Peyer's patch (tissue), 4 donors: Measurements from ENCODE around the gene GRIK4. TPM values are rescaled to one million over a fixed set of nuclear protein-coding genes. Genes with fewer than 3 reads are reported as not detected.
A peak's percentile ranks its signal among the peaks of the same experiment; 100 is the strongest.
"Not testable (repeated sequence)": the region's sequence is repeated elsewhere in the genome, so short reads cannot be mapped to it uniquely, and the experiment has no call there.

ENCODE experiments used
- DNase-seq, 3 donors: peaks; one replicate each; pipeline ENCODE4 v3.0.0-alpha.2; 2017 to 2019
- H3K27ac ChIP-seq, 4 donors: fragments of 200-600 bp; sonication (generic); one replicate each; pipeline ENCODE4 v1.5.1; 2016 to 2019
- H3K27me3 ChIP-seq, 2 donors: fragments of 200-600 bp; sonication (generic); one replicate each; pipeline ENCODE4 v1.5.1; 2019
- H3K36me3 ChIP-seq, 3 donors: fragments of 200-600 bp; sonication (generic); one replicate each; pipeline ENCODE4 v1.5.1; 2016 to 2019
- H3K4me1 ChIP-seq, 4 donors: fragments of 200-600 bp; sonication (generic); one replicate each; pipeline ENCODE4 v1.5.1; 2016 to 2019
- H3K4me3 ChIP-seq, 4 donors: fragments of 200-600 bp; sonication (generic); 1 replicate in 3 of 4; 2 replicates in 1 of 4; pipeline ENCODE4 v1.5.1; 2016 to 2019; ENCODE audit warnings: mild to moderate bottlenecking in 1 of 4
- H3K9me3 ChIP-seq, 4 donors: fragments of 200-600 bp; sonication (generic); one replicate each; pipeline ENCODE4 v1.5.1; 2016 to 2019; ENCODE audit warnings: mild to moderate bottlenecking in 1 of 4
- POLR2A ChIP-seq, 2 donors: fragments of 450-650 bp; IDR thresholded peaks; one replicate each; pipeline ENCODE4 v1.5.1; 2017; ENCODE audit warnings: antibody characterized with exemption in 2 of 2, mild to moderate bottlenecking in 2 of 2, moderate library complexity in 2 of 2
- total RNA-seq, 4 donors: library from RNA; depleted of rRNA; stranded (reverse); fragments of >200 nt; gene quantifications; one replicate each; pipeline ENCODE4 v1.1.0, GENCODE V29; 2016
- TF ChIP-seq, protein P1 (sequence below), 6 experiments: fragments of 450-650 bp in 4 of 6; fragments of 200-600 bp in 2 of 6; sonication (generic) in 1 of 6; IDR thresholded peaks; one replicate each; pipeline ENCODE4 v1.5.1; 2017 to 2019; ENCODE audit warnings: antibody characterized with exemption in 6 of 6, mild to moderate bottlenecking in 3 of 6, moderate library complexity in 1 of 6

Gene GRIK4
- total RNA-seq, 4 donors from 2014 or later, result 0.40 to 2.5 TPM; not detected in 2

DNA sequence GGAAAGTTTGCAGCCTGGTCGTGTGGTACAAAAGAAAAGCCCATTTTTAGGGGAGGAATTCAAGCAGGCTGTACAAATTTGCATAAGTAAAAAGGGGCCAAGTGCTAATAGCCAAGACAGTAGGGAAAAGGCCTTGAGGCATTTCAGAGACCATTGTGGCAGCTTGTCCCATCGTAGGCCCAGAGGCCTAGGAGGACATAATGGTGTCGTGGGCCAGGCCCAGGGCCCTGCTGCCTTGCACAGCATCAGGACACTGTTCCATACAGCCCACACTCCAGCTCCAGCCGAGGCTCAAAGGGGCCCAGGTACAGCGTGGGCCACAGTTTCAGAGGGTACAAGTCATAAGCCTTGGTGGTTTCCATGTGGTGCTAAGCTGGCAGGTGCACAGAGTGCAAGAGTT lies 106.9 kb downstream of the GRIK4 start:
- DNase-seq, result no peak
- Histone ChIP-seq H3K27me3 (no peaks in the 10 kb centered on the region), H3K36me3 (no peaks in the 10 kb centered on the region), H3K27ac (no peak overlapping the region), H3K9me3 (no peaks in the 10 kb centered on the region), H3K4me3 (no peak overlapping the region), H3K4me1 (no peaks in the 10 kb centered on the region)
- TF ChIP-seq, protein P1, sequence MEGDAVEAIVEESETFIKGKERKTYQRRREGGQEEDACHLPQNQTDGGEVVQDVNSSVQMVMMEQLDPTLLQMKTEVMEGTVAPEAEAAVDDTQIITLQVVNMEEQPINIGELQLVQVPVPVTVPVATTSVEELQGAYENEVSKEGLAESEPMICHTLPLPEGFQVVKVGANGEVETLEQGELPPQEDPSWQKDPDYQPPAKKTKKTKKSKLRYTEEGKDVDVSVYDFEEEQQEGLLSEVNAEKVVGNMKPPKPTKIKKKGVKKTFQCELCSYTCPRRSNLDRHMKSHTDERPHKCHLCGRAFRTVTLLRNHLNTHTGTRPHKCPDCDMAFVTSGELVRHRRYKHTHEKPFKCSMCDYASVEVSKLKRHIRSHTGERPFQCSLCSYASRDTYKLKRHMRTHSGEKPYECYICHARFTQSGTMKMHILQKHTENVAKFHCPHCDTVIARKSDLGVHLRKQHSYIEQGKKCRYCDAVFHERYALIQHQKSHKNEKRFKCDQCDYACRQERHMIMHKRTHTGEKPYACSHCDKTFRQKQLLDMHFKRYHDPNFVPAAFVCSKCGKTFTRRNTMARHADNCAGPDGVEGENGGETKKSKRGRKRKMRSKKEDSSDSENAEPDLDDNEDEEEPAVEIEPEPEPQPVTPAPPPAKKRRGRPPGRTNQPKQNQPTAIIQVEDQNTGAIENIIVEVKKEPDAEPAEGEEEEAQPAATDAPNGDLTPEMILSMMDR (IDR thresholded peaks at IDR 0.05), result no peak
- TF ChIP-seq POLR2A (IDR thresholded peaks at IDR 0.05), result no peak

DNA sequence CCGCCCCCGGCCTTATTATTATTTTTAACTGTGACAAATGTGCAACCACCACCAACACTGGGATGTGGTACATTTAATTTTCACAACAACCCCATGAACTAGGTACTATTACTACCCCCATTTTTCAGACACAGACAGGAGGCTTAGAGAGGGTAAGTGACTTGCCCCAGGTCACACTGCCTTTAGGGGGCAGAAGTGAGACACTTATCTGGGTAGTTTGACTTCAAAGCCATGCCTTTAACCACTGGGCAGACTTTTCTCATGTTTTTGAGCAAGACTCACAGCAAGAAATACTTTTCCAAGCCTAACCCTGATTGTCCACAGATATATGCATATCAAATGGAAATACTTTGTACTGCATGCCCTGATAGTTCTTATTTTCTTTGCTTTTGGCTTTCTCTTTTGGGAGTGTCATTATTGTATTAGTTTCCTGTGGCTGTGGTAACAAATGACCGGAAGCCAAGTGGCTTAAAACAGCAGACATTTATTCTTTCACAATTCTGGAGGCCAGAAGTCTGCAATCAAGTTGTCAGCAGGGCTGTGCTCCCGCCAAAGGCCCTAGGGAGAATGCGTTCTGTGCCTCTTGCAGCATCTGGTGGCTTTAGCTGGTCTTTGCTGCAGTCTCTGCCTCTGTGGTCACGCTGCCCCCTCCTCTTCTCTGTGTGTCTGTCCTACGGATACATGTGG lies 110.8 kb downstream of the GRIK4 start:
- Histone ChIP-seq H3K27me3 (no peaks in the 10 kb centered on the region), H3K27ac (no peak overlapping the region), H3K4me1 (no peaks in the 10 kb centered on the region), H3K4me3 (no peak overlapping the region), H3K9me3 (no peaks in the 10 kb centered on the region), H3K36me3 (no peaks in the 10 kb centered on the region)
- TF ChIP-seq, protein P1 (IDR thresholded peaks at IDR 0.05), result peak in 2 of 6 experiments; percentile 1 to 19
- no peak for TF ChIP-seq POLR2A (IDR thresholded peaks at IDR 0.05)
- DNase-seq, result no peak

DNA sequence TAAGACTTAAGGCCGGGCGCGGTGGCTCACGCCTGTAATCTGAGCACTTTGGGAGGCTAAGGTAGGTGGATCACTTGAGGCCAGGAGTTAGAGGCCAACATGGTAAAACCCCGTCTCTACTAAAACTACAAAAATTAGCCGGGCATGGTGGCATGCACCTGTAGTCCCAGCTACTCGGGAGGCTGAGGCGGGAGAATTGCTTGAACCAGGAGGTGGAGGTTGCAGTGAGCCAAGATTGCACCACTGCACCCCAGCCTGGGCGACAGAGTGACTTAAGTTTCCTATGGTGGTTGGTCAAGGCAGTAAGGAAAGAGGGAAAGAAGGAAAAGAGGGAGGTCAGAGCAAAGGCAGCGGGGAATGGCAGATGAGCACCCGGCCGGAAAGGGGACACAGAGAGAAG lies 113.4 kb downstream of the GRIK4 start:
- H3K4me3 ChIP-seq, H3K27me3 ChIP-seq, H3K36me3 ChIP-seq, H3K4me1 ChIP-seq, H3K27ac ChIP-seq, DNase-seq, H3K9me3 ChIP-seq: not testable (repeated sequence)

DNA sequence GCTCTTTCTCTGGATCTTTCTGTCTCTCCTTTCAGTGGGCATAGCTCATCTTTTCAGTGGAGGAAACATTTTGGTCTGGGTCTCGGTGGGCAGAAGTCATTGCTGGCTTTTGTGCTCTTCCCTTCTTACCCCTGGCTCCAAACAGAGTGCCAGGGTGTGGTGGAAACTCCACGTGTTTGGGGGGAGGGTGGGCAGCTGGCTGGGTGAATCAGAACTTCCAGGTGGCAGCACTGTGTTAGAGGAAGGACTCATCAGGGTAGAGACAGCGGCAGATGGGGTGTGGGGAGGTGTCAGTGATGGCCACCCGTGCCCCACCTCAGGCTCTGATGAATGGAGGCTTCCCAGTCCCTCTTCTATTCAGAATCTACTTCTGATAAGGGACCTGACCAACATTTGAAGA lies 114.0 kb downstream of the GRIK4 start:
- no peaks in the 10 kb centered on the region for H3K27me3 ChIP-seq
- TF ChIP-seq POLR2A (IDR thresholded peaks at IDR 0.05), result no peak
- TF ChIP-seq, protein P1 (IDR thresholded peaks at IDR 0.05), result no peak
- no peak overlapping the region for H3K27ac ChIP-seq
- no peak overlapping the region for H3K4me3 ChIP-seq
- H3K9me3 ChIP-seq, result no peaks in the 10 kb centered on the region
- no peaks in the 10 kb centered on the region for H3K4me1 ChIP-seq
- H3K36me3 ChIP-seq, result no peaks in the 10 kb centered on the region
- no peak for DNase-seq

DNA sequence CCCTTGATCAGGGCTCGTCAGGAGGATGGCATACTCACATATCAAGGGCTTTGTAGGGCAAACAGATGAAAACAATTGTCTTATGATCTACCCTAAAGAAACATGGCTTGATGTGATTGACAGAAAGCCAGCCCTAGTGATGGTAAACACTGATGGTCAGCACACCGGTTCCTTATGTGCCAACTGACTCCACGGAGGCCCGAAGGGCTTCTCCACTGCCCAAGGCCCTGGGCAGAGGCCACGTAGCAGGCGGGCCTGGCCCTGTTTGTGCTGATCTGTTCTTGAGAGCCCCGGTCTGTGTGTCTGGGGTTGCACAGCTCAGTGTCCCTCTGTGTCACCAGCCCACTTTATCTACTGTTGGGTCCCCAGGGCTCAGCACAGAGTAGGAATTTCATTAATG lies 115.2 kb downstream of the GRIK4 start:
- Histone ChIP-seq H3K9me3 (no peaks in the 10 kb centered on the region), H3K27me3 (no peaks in the 10 kb centered on the region), H3K4me3 (no peak overlapping the region), H3K27ac (no peak overlapping the region), H3K4me1 (no peaks in the 10 kb centered on the region), H3K36me3 (no peaks in the 10 kb centered on the region)
- no peak for TF ChIP-seq POLR2A (IDR thresholded peaks at IDR 0.05)
- TF ChIP-seq, protein P1 (IDR thresholded peaks at IDR 0.05), result no peak
- no peak for DNase-seq

DNA sequence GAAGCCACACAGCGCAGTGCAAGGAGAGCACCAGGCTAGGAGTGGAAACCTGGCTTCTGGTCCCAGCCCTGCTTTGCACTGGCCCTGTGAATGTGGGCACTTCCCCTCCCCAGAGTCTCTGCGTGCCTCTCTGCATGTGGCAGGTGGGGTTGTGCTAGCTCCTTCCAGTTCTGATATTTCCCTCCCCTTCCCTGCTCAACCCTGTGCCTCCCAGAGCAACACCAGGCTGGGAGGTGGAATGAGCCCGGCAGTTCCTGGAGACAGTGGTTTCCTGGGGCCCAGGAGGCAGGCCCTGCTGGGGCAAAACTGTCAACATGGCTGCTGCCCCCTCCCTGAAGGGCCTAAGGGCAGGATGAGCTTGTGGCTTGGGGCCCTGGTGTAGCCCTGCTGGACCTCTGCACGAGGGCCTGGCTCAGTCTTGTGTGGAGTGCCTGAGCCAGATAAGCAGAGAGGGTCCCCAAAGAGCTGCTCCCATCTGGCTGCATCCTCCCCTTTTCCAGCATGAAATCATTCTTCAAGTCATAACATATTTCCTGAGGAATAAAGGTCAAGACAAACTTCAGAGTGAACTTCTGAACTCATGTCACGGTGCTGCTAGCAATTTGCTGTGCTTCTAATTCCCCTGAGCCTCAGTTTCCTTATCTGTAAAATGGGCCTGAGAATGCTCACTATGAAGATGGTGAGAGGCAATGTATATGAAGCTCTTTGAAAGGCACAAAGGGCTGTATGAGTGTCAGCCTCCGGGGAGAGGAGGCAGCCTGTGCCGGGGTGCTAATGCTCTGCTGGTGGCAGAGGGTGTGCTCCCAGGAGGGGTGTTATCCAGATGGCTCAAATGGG lies 116.0 kb downstream of the GRIK4 start:
- H3K4me1 ChIP-seq, result no peaks in the 10 kb centered on the region
- no peaks in the 10 kb centered on the region for H3K9me3 ChIP-seq
- no peaks in the 10 kb centered on the region for H3K27me3 ChIP-seq
- TF ChIP-seq, protein P1 (IDR thresholded peaks at IDR 0.05), result no peak
- no peak for TF ChIP-seq POLR2A (IDR thresholded peaks at IDR 0.05)
- no peak overlapping the region for H3K4me3 ChIP-seq
- no peaks in the 10 kb centered on the region for H3K36me3 ChIP-seq
- DNase-seq, result no peak
- no peak overlapping the region for H3K27ac ChIP-seq
